Fibroblast of villous mesenchyme (primary cell): Measurements from ENCODE around the gene BIVM. TPM values are rescaled to one million over a fixed set of nuclear protein-coding genes. Genes with fewer than 3 reads are reported as not detected.

Source experiments
- DNase-seq: peaks from one replicate; pipeline ENCODE4 v3.0.0-alpha.2; 2010; ENCODE audit warnings: low read depth
- H3K4me3 ChIP-seq: 2 replicates; pipeline ENCODE4 v1.5.1; 2011; ENCODE audit warnings: low read depth, mild to moderate bottlenecking, low read length
- total RNA-seq: library from RNA; depleted of rRNA; stranded (reverse); fragments of >200 nt; gene quantifications from 2 replicates; pipeline ENCODE4 v1.2.3, GENCODE V29; 2012
- TF ChIP-seq, protein P1 (sequence below): IDR thresholded peaks from 2 replicates; pipeline ENCODE4 v1.5.1; 2012; ENCODE audit warnings: low read depth, mild to moderate bottlenecking, low read length; ENCODE audit not compliant: insufficient read depth

Gene BIVM
- total RNA-seq, 1 donor = 62.2 TPM

DNA sequence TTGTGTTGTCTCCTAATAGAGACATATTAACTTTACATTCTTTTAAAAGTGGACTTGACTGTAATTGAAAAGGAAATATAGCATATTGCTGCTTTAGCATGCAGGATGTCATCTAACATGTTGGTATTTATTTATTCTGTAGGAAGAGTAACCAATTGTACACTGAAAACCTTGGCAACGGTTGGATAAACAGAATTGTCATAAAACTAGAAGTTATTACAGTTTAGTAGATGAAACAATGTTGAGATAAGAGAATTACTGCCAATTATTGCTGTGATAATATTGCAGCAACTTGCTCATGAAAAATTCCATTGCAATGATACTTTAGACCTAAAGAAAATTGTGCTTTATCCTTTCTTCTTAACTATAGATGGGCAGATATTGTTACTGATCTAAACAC, 39.4 kb downstream of the BIVM start:
- no peak overlapping the region for H3K4me3 ChIP-seq
- TF ChIP-seq, protein P1, sequence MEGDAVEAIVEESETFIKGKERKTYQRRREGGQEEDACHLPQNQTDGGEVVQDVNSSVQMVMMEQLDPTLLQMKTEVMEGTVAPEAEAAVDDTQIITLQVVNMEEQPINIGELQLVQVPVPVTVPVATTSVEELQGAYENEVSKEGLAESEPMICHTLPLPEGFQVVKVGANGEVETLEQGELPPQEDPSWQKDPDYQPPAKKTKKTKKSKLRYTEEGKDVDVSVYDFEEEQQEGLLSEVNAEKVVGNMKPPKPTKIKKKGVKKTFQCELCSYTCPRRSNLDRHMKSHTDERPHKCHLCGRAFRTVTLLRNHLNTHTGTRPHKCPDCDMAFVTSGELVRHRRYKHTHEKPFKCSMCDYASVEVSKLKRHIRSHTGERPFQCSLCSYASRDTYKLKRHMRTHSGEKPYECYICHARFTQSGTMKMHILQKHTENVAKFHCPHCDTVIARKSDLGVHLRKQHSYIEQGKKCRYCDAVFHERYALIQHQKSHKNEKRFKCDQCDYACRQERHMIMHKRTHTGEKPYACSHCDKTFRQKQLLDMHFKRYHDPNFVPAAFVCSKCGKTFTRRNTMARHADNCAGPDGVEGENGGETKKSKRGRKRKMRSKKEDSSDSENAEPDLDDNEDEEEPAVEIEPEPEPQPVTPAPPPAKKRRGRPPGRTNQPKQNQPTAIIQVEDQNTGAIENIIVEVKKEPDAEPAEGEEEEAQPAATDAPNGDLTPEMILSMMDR = no peak
- DNase-seq = no peak

DNA sequence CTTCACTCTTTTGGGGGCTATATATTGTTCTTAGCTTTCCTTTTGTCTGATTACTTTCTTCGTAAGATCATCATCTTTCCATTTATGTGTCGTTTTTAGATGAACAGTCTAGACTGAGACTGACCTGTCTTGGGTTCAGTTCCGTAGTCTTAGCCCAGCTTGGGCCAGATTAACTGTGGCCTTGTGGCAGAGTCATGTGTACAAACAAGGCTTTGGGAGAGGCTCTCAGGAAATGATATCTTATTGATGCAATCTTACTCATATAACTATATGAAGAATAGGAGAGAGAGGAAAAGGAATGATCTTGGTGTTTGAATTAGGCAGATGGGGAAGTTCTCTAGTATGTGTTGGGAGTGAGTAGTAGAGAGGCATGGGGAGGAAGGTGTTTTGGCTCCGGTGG, 40.1 kb downstream of the BIVM start:
- no peak overlapping the region for H3K4me3 ChIP-seq
- TF ChIP-seq, protein P1 = no peak
- peak; percentile 14 for DNase-seq

DNA sequence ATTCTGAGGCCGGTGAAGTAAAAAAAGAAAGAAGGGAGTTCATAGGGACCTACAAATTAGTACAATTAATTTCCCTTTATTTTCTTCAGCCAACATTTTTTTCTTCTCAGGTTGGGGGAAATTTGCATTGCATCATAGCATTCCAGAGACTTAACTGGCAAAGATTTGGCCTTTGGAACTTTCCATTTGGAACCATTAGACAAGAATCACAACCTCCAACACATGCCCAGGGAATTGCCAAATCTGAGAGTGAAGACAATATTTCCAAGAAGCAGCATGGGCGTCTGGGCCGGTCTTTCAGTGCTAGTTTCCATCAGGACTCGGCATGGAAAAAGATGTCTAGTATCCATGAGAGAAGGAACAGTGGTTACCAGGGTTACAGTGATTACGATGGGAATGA, 40.5 kb downstream of the BIVM start:
- TF ChIP-seq, protein P1 = no peak
- DNase-seq = peak; percentile 64
- H3K4me3 ChIP-seq = no peak overlapping the region

DNA sequence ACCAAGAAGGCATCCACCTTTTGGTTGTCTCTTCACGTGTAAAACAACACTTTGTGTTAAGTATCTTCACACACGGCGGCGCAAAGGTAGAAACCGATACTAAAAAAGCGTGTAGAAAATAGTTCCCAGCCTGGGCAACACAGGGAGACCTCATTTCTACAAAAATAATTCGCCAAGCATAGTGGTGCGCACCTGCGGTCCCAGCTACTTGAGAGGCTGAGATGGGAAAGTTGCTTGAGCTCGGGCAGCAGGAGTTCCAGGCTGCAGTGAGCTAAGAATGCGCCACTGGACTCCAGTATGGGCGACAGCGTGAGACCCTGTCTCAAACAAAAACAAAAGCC, 46.3 kb downstream of the BIVM start:
- TF ChIP-seq, protein P1 = no peak
- no peak for DNase-seq
- H3K4me3 ChIP-seq = peak overlapping the region; percentile 99

DNA sequence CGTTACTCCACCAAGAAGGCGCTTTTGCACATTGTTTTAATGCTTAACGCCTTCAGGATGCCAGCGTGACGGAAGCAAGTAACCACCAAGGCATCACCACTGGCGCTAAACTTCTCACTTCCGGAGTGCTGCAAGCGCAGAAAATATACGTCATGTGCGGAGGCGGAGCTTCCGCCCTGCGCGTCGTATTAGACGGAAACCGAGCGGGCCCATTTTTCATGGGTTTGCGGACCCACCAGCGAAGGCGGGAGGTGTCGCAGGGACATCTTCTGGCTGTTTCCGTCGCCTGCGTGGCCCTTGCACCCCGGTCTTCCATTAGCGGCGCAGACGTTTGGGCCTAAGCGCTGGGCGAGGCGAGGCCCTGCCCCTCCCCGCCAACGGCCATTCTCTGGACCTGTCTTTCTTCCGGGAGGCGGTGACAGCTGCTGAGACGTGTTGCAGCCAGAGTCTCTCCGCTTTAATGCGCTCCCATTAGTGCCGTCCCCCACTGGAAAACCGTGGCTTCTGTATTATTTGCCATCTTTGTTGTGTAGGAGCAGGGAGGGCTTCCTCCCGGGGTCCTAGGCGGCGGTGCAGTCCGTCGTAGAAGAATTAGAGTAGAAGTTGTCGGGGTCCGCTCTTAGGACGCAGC, 46.8 kb downstream of the BIVM start, which contains the start of gene ERCC5:
TSS of gene ERCC5 (plus strand) at position 403 of the 631 bp plus-strand sequence. CDS start 235 bp downstream, outside the sequence.
- H3K4me3 ChIP-seq = peak within 1 kb of the TSS; percentile 99
- DNase-seq = peak; percentile 97
- TF ChIP-seq, protein P1 = no peak

DNA sequence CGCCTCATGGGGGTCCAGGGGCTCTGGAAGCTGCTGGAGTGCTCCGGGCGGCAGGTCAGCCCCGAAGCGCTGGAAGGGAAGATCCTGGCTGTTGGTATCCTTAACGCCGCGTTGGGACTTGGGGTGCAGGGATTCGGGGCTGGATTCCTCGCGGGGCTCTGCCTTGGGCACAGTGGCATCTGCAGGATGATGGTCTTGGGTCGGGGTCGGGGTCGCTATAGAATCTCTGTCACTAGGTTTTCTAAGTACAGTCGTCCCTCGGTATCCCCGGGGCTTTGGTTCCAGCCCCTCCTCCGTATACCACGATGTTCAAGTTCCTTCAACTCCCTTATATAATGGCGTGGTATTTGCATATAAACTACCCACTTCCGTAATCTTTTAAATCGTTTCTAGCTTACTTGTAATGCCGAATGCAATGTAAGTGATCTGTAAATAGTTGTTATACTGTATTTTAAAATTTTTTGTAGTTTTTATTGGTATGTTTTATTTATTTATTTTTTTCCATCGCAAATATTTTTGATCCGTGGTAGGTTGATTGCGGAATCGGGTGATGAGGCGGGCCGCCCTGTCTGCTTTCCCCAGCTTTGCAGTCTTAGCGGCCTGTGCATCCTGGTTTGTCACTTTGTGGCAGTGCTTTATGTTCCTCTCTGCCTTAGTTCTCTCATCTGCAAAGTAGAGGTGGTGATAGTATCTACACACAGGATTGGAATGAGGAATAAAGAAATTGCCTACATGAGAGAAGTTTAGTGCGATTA, 47.5 kb downstream of the BIVM start:
- TF ChIP-seq, protein P1 = no peak
- DNase-seq = peak; percentile 55
- H3K4me3 ChIP-seq = peak overlapping the region; percentile 99
